Left forelimb (tissue), 1 donor: ENCODE measurements around the gene PSMD12.
"Not testable (repeated sequence)": the region's sequence is repeated elsewhere in the genome, so short reads cannot be mapped to it uniquely, and the experiment has no call there.

Experiments
- DNase-seq: peaks from one replicate; pipeline ENCODE4 v3.0.0-alpha.2; 2018; ENCODE audit warnings: low spot score

The PSMD12 gene

DNA sequence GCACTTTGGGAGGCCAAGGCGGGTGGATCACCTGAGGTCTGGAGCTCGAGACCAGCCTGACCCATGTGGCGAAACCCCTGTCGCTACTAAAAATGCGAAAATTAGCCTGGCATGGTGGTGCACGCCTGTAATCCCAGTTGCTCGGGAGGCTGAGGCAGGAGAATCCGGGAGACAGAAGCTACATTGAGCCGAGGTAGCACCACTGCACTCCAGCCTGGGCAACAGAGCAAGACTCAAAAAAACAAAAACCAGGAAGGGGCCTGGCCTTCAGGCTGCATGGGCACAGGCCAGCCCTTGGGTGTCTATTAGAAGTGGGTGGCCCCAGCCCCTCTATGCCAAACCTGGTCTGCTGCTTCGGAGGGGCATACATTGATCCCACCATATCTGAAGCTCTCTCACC lies 56.0 kb downstream of the PSMD12 start:
- no peak for DNase-seq

DNA sequence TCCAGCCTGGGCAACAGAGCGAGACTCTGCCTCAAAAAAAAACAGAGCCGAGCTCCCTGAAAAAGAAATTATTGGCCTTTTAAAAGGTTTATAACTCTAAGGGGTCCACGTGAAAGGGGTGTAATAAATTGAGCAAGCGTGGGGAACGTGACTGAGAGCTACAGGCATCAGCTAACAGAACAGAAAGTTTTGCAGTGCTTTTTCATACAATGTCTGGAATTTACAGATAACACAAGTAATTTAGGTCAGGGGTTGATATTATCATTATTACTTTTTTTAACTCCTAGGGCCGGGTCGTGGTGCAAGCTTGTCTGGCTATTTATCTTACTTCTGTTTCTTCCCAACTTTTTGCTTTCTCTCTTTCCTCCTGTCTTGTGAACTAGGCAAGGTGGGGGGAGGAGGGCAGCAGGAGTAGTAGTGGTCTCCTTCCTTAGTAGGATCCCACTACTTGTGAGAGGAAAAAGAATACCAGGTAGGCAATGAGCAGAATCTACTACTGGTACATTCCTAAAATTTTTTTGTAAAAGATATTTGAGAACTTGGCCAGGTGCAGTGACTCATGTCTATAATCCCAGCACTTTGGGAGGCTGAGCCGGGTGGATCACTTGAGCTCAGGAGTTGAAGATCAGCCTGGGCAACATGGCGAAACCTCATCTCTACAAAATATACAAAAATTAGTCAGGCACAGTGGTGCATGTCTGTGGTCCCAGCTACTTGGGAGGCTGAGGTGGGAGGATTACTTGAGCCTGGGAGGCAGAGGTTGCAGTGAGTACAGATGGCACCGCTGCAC lies 60.7 kb downstream of the PSMD12 start:
- not testable (repeated sequence) for DNase-seq

DNA sequence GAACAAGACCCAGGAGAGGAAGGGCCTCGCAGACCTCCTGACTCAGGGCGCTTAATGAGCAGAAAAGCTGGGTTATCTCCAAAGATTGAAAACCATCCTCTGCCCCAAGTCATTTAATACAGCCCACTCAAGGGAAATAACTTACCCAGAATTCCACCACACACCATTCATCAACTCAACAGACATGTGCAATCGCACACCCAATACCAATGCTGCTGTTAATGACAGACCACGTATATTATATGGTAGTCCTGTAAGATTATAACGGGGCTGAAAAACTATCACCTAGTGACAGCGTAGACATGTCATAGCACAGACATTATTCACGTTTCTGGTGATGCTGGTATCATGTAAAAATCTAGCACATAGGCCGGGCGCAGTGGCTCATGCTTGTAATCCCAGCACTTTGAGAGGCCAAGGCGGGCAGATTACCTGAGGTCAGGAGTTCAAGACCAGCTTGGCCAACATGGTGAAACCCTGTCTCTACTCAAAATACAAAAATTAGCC lies 68.9 kb downstream of the PSMD12 start:
- no peak for DNase-seq

DNA sequence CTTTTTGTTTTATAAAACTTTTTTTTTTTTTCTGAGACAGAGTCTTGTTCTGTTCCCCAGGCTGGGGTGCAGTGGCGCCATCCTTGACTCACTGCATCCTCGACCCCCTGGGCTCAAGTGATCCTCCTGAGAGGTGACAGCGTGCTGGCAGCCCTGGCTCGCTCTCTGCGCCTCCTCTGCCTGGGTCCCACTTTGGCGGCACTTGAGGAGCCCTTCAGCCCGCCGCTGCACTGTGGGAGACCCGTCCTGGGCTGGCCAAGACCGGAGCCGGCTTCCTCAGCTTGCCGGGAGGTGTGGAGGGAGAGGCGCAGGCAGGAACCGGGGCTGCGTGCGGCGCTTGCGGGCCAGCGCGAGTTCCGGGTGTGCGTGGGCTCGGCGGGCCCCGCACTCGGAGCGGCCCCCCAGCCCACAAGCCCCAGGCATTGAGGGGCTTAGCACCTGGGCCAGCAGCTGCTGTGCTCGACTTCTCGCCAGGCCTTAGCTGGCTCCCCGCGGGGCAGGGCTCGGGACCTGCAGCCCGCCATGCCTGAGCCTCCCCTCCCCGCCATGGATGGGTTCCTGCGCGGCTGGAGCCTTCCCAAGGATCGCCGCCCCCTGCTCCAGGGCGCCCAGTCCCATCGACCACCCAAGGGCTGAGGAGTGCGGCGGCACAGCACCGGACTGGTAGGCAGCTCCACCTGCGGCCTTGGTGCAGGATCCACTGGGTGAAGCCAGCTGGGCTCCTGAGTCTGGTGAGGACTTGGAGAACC lies 71.8 kb downstream of the PSMD12 start:
- DNase-seq: no peak

DNA sequence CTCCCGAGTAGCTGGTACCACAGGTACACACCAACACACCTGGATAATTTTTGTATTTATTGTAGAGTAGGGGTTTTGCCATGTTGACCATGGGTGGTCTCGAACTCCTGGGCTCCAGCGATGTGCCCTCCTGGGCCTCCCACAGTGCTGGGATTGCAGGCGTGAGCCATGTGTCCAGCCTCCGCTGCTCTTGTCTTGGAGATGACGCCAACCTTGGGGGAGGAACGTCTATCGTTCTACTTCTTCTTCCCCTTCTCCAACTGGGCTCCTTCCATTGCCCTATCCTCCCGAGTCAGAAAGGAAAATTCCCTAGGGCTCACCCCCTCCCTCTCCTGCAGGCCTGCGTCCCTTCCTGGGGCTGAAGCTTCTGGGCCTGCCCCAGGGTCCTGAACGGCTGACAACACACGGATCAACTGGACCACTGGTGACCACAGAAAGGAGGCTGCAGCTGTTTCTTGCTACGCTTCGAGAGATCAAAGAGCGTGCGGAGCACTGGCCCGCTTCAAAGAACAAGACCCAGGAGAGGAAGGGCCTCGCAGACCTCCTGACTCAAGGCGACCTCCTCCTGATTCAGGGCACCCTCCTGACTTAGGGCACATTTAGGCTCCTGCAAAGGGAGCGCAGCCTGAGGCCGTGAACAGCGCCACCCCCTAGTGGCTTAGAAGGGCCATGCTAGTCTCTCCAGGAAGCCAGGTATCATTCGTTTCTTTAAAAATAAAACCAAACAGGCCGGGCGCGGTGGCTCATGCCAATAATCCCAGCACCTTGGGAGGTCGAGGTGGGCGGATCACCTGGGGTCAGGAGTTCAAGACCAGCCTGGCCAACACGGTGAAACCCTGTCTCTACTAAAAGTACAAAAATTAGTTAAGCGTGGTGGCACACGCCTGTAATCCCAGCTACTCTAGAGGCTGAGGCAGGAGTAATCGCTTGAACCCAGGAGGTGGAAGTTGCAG lies 72.8 kb downstream of the PSMD12 start:
- DNase-seq: no peak

DNA sequence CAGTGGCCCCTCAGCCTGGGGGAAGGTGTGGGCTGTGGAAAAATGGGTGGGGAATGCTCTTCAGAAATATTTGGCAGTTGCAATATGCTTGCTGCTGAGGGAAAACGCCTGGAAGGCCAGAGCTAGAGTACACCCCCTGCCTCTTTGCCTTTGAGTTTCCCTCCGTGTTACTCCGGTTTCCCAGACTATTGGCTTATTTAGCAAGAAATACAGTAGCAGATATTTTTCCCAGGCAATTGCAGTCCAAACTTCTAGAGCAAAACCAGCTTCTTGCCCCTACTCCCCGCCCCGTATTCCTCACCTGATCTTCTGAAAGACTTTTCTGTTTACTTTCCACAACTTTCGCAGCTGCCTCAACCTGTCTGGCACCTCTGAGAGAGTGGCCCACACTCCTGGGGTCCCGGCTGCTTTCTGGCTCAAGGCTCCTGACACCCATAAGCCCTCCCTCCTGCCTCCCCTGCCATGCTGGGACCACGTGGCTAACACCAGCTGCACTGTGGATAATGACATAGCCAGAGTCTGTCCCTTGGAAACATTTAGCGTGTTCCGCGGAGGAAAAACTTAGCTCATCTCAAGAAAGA lies 75.6 kb downstream of the PSMD12 start:
- DNase-seq: peak; percentile 70

DNA sequence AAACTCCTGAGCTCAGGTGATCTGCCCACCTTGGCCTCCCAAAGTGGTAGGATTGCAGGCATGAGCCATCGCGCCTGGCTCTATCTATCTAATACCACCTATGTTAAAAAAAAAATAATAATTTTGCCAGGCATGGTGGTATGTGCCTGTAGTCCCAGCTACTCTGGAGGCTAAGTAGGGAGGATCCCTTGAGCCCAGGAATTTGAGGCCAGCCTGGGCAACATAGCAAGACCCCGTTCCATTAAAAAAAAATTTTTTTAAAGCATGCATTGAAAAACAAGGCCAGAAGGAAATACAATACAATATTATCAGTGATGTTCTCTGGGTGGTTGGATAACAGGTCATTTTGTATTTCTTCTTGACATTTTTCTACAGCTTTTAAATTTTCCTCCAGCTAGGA lies 76.1 kb downstream of the PSMD12 start:
- DNase-seq: no peak

DNA sequence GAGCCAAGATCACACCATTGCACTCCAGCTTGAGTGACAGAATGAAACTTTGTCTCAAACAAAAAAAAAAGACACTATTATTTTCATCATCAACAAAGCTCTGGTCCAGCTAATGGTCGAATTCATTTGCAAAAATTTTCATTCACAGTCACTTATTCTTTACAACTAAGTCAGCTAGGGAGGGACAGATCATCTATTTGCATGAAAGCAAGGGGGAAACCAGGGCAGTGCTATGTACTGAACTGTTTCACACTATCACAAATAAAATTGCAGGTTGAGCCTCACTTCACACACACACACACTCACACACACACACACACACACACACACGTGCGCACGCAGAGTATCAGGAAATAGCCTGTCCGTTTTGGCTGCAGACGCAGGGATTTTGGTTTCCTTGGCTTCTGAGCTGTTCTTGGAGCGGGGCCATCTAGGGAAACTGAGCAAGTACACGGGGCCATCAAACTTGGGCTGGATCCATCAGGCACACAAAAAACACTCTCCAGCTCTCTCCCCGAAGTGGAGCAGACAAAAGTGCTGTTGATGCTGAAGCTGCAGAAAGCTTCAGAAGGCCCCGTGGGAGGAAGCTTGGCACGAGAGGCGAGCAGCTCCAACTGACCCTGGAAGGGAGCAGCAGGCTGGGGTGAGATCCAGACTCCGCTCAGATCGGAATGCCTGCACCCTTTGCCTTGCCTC lies 77.0 kb downstream of the PSMD12 start:
- DNase-seq: peak; percentile 88
